GM12878 (cell line): Measurements from ENCODE around the gene NFKBIB.

Source experiments
- FOS ChIP-seq: IDR thresholded peaks from 3 replicates; pipeline ENCODE4 v1.6.1; 2011; ENCODE audit warnings: borderline replicate concordance; ENCODE audit not compliant: insufficient read length; ENCODE audit errors: extremely low read depth
- POLR2A ChIP-seq: IDR thresholded peaks from 2 replicates; pipeline ENCODE4 v1.6.1; 2011; ENCODE audit warnings: low read depth, mild to moderate bottlenecking, low read length
- POLR2AphosphoS5 ChIP-seq: IDR thresholded peaks from 2 replicates; pipeline ENCODE4 v1.6.1; 2011; ENCODE audit warnings: mild to moderate bottlenecking, low read length, inconsistent platforms
- SMC3 ChIP-seq: IDR thresholded peaks from 2 replicates; pipeline ENCODE4 v1.6.1; 2011; ENCODE audit warnings: low read length, improper control_type of control experiment, borderline replicate concordance
- SREBF1 ChIP-seq: IDR thresholded peaks from 2 replicates; pipeline ENCODE4 v1.6.1; 2012; ENCODE audit warnings: mild to moderate bottlenecking, low read length
- YY1 ChIP-seq: IDR thresholded peaks from 2 replicates; pipeline ENCODE4 v1.6.1; 2011; ENCODE audit warnings: low read depth, mild to moderate bottlenecking, low read length
- TF ChIP-seq, protein P1 (sequence below), 3 experiments: IDR thresholded peaks in 2 of 3; conservative IDR thresholded peaks in 1 of 3; 2 replicates each; pipeline ENCODE4 v1.5.1; 2011; ENCODE audit warnings: low read depth in 3 of 3, low read length in 3 of 3, mild to moderate bottlenecking in 3 of 3, control low read depth in 2 of 3, moderate library complexity in 2 of 3, inconsistent platforms in 1 of 3, mixed read lengths in 1 of 3; ENCODE audit not compliant: control insufficient read depth in 2 of 3, insufficient read depth in 1 of 3; ENCODE audit errors: extremely low read depth in 1 of 3
- TF ChIP-seq, protein P2 (sequence below): fragments of 450-650 bp; formaldehyde crosslinking; IDR thresholded peaks from 2 replicates; pipeline ENCODE4 v1.4.0; 2020; ENCODE audit warnings: mild to moderate bottlenecking, moderate library complexity
- TF ChIP-seq, protein P3 (sequence below): fragments of 450-650 bp; conservative IDR thresholded peaks from 2 replicates; pipeline ENCODE4 v1.6.1; 2017; ENCODE audit warnings: mild to moderate bottlenecking, moderate library complexity

- TF ChIP-seq, protein P1, sequence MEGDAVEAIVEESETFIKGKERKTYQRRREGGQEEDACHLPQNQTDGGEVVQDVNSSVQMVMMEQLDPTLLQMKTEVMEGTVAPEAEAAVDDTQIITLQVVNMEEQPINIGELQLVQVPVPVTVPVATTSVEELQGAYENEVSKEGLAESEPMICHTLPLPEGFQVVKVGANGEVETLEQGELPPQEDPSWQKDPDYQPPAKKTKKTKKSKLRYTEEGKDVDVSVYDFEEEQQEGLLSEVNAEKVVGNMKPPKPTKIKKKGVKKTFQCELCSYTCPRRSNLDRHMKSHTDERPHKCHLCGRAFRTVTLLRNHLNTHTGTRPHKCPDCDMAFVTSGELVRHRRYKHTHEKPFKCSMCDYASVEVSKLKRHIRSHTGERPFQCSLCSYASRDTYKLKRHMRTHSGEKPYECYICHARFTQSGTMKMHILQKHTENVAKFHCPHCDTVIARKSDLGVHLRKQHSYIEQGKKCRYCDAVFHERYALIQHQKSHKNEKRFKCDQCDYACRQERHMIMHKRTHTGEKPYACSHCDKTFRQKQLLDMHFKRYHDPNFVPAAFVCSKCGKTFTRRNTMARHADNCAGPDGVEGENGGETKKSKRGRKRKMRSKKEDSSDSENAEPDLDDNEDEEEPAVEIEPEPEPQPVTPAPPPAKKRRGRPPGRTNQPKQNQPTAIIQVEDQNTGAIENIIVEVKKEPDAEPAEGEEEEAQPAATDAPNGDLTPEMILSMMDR (IDR thresholded peaks at IDR 0.05 in 2 of 3, conservative IDR thresholded peaks at IDR 0.05 in 1 of 3; ENCODE audit: control insufficient read depth in 2 of 3, extremely low read depth in 1 of 3, insufficient read depth in 1 of 3, low read depth in 3 of 3, low read length in 3 of 3), result no peak
- TF ChIP-seq SREBF1, result no peak
- no peak for TF ChIP-seq POLR2A
- no peak for TF ChIP-seq FOS
- TF ChIP-seq, protein P2, sequence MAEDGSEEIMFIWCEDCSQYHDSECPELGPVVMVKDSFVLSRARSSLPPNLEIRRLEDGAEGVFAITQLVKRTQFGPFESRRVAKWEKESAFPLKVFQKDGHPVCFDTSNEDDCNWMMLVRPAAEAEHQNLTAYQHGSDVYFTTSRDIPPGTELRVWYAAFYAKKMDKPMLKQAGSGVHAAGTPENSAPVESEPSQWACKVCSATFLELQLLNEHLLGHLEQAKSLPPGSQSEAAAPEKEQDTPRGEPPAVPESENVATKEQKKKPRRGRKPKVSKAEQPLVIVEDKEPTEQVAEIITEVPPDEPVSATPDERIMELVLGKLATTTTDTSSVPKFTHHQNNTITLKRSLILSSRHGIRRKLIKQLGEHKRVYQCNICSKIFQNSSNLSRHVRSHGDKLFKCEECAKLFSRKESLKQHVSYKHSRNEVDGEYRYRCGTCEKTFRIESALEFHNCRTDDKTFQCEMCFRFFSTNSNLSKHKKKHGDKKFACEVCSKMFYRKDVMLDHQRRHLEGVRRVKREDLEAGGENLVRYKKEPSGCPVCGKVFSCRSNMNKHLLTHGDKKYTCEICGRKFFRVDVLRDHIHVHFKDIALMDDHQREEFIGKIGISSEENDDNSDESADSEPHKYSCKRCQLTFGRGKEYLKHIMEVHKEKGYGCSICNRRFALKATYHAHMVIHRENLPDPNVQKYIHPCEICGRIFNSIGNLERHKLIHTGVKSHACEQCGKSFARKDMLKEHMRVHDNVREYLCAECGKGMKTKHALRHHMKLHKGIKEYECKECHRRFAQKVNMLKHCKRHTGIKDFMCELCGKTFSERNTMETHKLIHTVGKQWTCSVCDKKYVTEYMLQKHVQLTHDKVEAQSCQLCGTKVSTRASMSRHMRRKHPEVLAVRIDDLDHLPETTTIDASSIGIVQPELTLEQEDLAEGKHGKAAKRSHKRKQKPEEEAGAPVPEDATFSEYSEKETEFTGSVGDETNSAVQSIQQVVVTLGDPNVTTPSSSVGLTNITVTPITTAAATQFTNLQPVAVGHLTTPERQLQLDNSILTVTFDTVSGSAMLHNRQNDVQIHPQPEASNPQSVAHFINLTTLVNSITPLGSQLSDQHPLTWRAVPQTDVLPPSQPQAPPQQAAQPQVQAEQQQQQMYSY (CRISPR knock-in tag), result no peak
- TF ChIP-seq, protein P3, sequence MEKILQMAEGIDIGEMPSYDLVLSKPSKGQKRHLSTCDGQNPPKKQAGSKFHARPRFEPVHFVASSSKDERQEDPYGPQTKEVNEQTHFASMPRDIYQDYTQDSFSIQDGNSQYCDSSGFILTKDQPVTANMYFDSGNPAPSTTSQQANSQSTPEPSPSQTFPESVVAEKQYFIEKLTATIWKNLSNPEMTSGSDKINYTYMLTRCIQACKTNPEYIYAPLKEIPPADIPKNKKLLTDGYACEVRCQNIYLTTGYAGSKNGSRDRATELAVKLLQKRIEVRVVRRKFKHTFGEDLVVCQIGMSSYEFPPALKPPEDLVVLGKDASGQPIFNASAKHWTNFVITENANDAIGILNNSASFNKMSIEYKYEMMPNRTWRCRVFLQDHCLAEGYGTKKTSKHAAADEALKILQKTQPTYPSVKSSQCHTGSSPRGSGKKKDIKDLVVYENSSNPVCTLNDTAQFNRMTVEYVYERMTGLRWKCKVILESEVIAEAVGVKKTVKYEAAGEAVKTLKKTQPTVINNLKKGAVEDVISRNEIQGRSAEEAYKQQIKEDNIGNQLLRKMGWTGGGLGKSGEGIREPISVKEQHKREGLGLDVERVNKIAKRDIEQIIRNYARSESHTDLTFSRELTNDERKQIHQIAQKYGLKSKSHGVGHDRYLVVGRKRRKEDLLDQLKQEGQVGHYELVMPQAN, result no peak
- TF ChIP-seq POLR2AphosphoS5, result no peak
- no peak for TF ChIP-seq YY1
- no peak for TF ChIP-seq SMC3
These were observed 31.7 kb downstream of the NFKBIB start for GRCh38 chr19:38931521-38931793.
